ENCODE data around the gene GLTP.

The GLTP gene

DNA sequence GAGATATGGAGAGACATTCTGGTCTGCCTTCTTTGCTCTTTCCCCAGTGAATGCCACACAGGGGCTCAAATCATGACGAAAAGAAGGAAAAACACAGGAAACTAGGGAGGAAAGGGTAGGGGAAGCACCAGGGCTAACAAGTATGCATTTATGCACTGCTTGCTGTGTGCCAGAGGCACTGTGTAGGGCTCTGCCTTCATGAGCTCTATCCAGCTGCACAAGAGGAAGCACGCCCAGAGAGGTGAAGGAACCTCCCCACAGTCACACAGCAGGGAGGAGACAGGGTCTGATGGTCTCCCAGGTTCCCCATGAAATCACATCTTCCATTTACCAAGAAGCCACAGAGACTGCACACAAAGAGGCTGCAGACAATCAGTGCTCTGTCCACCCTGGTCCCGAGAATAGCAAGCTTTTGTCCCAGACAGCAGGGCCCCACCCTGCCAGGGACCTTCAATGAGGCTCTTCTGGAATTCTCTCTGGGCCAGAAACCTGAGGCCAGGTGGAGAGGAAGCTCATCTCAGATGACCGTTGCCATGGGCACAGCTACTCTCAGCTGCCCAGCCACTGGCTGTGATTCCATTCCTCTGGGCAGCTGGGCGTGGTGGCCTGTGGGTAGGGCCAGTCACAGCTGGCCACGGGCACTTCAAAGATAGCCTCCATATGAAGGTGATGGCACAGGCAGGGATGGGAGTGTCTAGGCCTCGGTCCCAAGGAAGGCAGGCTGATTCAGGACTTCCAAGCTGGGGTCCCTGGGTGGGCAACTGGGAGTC lies 39.9 kb downstream of the GLTP start:
- no peak for DNase-seq

DNA sequence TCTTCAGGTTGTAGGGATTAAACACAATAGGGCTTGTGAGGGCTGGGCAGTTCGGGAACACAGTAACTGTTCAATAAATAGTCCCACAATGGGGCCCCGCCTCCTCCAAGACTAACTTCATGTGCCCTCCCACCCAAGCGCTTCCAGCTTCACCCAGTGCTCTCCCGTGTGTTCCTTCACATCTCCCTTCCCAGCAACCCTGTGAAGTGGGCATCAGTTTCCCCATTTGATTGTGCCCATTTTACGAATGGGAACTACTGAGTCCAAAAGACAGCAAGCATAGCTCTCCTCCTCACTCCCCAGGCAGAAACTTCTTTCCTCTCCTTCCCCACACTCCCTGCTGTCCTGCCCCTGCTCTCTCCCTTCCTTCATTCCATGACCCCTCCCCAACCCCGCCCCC lies 40.9 kb downstream of the GLTP start:
- no peak for DNase-seq

DNA sequence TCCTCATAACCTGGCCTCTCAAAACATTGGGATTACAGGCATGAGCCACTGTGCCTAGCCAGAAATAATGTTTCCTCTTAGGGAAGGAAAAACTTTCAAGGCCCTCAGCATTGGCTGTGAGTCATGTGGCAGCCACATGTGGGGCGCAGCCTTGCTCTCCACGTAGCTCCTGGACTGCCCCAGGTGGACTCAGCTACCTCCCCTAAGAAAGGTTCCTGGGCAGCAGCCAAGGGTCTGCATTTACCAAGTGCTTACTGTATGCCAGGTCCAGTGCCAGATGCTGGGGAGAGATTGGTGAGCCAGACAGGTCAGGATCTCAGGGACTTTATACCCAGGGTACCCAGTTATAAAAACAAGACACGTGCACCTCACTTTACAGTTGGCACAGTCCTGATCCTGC lies 43.4 kb downstream of the GLTP start:
- no peak for DNase-seq

DNA sequence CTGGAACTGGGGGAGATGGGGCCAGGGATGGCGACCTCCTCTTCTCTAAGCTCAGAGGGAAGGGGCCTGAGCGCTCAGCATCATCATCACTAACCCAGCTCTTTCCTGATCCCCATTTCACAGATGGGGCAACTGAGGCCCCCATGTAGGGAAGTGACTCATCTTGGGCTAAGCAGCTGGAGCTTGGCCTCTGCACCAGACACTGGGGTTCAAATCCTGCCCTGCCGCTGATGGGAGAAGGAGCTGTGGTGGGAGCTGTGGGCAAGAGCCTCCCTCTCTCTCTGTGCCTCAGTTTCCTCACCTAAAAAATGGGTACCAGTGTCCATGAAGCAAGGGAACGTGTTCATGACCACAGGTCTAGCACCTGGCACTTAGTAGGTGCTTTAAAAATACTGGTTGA lies 44.5 kb downstream of the GLTP start:
- no peak for DNase-seq

DNA sequence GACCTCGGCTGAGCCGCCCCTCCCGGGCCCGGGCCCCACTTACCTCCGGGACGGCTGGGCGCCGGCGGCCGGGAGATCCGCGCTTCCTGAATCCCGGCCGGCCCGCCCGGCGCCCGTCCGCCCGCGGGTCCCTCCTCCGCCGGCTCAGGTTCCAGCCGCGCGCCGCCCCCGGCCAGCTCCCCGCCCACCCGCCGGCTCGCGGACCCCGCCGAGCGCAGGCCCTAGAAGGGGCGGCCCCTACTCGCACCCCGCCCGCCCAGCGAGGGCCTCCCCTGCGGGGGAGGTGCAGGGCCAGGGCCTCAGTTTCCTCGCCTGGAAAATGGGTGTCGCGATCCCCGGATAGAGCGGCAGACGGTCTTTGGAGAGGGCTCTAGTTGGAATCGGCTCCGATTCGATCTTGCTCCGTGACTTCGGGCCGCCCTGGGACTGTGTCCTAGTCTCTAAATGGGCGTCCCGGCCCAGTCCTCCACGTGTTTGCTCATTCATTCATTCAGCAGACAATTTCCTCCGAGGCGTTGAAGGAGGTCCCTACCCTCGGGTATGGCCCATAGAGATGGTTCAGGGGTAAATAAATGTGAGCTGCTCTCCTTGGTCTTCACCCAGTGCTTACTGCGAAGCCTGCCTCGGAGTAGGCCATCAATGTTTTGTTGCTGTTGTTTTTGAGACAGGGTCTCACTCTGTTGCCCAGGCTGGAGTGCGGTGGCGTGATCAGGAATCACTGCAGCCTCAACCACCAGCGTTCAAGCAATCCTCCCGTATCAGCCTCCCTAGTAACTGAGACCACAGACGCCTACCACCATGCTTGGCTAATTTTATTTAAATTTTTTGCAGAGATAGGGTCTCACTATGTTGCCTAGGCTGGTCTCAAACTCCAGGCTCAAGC lies 46.8 kb downstream of the GLTP start, which contains the start of gene TRPV4:
TRPV4 (minus strand) TSS at position 92 of the 883 bp plus-strand sequence. CDS start 18,602 bp downstream, outside the sequence.
- no peak for DNase-seq

DNA sequence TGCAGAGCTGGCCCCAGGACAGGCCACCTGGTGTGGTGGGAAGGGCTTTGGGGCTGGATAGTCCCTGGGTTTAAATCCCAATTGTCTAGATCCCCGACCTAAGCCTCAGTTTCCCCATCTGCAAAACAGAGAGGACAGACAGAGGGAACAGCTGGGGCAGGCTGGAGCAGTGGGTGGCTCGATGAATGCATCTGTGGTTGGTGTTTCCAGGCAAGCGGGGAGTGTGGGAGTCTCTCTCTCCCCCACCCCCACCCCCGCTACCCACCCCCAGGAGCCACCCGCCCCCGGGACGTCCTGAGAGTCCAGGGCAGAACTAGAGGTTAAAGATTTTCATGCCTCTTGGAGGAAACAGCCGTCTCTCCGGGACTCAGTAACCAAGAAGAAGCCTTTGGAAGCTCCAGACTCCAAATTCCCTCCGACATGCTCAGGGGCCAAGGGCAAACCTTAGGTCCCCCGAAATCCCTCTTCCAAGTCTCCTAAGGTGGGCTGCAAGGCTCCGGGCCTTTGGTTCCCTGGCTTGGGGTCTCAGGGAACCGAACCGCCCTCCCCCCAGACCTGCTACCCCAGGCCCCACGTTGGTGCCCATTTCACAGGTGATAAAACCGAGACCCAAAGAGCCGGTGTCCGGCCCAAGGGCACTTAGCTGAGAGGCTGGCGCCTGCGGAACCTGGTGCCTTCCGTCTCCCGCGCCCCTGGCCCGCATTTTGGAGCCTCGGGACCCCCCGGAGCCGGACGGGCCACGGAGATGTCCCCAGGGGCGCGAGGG lies 47.6 kb downstream of the GLTP start:
- no peak for DNase-seq

DNA sequence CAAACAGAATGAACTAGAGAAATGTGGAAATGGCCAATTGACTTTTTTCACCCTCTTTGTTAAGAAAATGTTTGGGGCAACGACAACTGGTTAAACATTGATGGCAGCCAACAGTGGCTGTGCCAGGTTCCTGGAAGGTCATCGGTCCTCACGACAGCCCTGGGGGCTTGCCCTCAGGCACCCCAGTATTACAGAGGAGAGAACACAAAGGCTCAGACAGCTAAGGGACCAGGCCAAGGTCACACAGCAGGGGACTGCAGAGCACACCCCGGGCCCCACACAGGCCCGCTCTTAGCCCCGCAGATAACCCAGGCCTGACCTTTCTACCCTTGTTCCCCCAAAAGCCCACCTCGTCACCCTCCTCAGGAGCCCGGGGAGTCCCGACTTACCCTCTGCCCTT lies 48.4 kb downstream of the GLTP start:
- no peak for DNase-seq

DNA sequence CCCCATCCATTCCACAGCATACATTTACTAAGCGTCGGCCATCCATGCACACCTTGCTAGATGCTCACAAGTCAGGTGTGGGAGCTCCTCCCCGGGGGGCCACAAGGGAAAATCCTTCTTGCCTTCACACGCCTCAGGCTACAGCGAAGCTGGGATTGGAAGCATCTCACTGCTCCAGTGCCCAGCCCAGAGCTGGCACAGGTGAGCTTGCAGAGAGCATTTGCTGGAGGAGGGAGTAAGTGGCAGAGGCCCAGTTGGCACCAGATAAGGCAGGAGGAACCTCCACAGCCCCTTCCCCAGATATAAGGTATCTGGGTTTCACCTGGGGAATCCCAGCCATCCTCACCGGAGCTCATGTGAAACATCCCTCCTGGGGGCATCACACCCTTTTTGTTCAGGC lies 49.0 kb downstream of the GLTP start:
- DNase-seq: no peak

DNA sequence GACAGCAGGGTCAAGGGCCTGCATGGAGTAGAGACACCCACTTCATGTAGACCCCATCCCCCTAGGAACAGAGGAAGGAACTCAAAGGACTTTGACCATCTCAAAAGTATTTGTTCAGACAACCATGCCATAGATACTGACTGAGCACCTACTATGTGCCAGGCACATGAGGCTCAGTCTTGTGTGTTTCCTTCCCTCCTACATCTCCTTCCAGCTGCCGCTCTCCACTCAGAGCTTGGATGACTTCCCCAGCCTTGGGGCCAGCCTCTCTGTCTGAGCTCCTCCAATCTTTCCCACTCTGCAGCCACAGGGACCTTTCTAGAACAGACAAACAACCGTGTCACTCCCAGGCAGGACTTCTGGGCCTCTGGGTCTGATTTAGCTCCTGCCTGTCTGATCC lies 49.6 kb downstream of the GLTP start:
- DNase-seq: no peak

DNA sequence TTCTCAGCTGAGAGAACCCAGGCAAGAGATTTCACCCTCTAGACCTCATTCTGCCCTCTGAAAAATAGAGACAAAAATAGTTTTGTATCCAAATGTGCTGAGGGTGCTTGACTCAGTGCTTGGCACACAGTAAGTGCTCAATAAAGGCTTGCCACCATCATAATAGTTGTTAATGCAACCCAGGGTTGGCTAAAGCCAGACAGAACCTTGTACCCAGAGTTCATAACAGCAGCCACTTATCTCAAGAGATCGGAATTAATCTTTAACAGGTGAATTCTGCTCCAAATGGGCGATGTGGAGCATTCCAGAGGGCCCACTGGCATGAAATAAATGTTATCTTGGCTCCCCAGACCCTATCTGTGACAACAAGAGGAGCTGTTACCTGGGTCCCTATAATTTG lies 50.1 kb downstream of the GLTP start:
- no peak for DNase-seq

DNA sequence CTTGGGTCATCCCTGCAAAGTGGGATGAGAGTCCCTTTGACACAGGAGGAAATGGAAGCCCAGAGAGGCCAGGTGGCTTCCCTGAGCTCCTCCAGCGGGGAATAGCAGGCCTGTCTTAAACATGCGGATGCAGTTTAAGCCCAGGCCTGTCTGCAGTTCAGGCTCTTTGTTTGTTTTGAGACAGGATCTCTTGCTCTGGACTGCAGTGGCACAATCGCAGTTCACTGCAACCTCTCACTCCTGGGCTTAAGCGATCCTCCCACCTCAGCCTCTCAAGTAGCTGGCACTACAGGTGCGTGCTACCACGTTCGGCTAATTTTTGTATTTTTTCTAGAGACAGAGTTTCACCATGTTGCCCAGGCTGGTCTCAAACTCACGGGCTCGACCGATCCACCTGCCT lies 50.7 kb downstream of the GLTP start:
- DNase-seq: no peak

DNA sequence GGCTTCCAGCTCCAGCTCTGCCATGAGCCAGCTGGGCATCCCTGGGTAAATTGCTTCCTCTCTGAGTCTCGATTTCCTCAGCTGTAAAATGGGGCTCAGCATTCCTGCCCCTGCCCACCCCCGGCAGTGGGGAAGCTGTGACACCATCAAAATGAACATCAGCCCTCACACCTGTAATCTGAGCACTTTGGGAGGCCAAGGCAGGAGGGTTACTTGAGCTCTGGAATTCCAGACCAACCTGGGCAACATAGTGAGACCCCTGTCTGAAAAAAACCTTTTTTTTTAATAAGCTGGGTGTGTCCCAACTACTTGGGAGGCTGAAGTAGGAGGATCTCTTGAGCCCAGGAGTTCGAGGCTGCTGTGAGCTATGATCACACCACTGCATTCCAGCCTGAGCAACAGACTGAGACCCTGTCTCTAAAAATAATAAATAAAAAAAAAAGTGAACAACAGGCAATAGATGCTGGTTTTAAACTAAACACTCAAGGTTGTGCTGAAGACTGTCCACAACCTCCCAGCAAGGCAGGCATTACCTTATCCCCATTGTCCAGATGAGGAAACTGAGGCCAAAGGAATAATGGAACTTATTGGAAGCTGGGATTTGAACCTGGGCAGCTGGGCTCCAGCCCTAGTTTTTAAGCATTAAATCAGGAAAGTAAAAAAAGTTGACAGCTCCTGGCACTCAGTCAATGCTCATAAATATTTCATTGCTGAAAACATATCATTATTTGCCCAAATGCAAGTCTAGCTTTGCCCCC lies 51.4 kb downstream of the GLTP start:
- no peak for DNase-seq

DNA sequence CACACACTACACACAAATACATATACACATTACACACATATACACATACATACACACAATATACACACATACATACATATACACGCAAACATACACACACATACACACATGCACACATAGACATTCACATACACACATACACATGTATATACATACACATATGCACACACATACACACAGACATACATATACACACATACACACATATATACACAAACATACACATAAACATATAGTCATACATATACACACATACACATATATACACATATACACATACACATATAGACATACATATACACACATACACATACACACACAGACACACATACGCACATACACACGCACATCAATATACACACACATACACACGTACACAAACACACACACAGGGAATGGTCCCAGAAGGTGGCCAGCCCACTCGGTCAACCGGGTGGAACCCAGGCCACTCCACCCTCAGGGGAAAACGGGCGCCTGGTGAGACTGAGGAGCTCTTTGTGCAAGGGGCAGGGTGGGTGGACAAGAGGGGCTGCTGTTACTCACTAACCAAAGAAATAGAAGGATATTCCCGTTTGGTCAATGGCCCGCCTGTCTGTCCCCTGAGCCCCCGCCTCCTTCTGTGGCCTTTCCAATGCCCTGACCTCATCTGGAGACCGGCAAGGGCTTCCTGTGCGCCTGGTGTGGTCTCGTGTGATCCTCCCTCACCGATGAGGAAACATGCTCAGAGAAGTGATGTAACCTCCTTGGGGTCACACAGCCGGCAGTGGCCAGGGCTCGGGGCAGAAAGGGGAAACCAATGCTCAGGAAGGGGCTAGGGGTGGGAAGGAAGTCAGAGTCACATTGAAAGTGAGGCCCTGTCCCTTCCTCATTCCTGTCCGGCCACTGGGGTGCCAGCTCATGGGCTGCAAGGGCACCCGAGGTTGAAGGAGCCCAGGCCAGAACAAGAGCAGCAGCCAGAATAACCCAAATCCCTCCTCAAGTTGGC lies 52.5 kb downstream of the GLTP start:
- DNase-seq: peak; percentile 61

DNA sequence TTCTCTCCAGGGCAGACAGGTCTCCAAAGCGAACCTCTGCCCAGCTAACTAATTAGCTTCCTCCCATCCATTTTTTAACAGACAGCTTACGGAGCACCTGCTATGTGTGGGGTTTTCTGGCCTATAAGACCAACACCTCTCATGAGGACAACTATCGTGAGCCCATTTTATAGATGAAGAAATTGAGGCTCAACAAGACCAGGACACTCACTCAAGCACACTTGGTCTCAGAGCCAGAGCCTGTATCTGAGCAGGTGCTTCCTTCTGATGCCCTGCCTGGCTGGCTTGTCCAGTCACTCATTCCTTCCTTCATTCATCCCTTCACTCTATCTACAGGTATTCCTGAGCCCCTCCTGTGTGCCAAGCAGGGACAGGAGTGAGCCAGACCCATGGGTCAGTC lies 53.3 kb downstream of the GLTP start:
- DNase-seq: no peak

DNA sequence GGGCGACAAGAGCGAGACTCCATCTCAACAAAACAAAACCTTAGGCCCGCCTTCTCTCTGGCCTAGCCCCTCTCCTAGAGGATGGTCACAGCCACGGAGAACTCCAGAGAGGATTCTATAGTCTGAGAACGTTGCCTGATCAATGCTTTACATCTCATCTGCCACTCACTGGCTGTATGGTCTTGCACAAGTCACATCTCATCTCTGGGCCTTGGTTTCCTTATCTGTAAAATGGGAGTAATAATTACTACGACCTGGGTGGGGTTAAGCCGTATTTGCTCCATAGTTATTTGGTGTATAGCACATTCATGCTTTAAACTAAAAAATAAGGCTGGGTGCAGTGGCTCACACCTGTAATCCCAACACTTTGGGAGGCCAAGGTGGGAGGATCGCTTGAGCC lies 55.6 kb downstream of the GLTP start:
- no peak for DNase-seq

DNA sequence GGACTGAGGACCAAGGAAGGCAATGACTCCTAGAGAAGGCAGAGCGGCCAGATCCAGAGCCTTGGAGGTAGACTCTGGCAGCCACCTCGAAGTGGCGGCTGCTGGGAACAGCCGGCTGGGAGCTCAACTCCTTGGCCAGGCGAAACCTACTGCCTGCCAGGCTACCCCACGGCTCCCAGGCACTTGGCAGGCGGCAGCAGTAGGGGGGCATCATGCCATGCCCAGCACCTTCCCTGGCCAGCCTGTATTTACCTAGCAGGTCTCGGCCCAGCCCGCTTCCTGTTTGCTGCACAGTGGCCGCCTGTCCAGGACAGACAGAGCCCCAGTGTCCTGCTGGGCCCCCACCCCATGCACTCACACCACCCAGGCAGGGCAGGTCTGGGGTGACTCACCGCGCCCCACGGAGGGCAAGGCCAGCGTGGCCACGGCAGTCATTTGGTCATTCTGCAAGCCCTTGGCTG lies 57.4 kb downstream of the GLTP start:
- DNase-seq: no peak

DNA sequence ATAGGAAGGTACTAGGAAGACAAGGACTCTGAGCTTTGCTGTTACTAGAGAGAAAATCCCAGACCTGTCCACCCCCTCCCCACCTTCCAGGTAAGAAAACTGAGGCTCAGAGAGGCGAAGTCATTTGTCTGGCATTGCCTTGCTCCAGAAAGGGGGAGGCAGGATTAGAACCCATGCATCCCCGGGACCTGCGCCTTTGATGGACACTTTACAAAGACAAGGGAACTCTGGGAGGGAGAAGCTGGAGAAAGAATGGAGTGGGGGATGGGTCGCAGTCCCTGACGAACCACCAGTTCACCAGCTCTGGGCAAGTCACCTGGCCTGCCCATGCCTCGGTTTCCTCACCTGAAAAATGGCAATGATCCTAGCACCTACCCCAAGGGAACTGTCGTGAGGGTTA lies 57.9 kb downstream of the GLTP start:
- no peak for DNase-seq

DNA sequence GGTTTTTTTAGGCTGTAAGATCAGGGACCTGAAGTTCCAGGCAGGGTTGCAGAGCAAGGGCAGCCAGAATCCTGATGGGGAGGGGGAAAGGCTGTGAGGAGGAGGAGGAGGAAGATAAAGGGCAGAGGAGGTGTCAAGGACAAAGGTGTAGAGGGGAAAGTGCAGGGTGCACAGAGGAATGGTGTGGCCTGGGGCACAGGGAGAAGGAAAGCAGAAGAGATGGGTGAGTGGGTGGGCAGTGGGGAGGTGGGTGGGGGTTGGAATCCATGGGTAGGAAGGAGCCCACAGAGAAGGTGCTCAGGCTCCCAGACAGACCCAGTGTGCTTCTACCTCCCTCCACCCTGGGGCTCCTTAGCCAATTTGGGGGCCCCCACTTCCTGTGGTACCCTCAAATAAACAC lies 58.4 kb downstream of the GLTP start:
- DNase-seq: no peak

DNA sequence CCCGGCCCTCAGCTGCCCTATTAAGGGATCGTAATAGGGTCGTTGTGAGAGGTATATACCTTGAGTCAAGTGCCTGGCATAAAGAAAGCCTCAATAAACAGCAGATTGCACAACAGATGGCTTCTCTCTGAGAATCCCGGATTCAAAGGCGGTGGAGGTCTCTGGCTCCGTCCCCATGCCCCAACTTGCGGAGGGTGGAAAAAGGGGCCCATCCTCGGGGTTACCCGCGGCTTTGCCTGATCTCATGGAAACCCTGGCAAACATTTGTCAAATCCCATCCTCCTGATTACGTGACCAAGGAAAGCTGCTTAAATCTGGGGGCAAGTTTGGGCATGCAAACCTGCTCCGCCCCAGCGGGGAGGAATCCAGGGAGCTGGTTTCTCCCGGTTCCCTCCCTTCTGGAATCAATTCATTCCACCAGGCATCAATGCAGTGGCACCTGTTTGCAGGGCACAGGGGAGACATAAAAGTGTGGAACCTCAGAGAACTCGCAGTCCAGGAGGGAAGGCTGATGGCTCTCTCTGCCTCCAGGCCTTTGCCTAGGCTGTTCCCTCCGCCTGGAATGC lies 59.4 kb downstream of the GLTP start:
- no peak for DNase-seq

DNA sequence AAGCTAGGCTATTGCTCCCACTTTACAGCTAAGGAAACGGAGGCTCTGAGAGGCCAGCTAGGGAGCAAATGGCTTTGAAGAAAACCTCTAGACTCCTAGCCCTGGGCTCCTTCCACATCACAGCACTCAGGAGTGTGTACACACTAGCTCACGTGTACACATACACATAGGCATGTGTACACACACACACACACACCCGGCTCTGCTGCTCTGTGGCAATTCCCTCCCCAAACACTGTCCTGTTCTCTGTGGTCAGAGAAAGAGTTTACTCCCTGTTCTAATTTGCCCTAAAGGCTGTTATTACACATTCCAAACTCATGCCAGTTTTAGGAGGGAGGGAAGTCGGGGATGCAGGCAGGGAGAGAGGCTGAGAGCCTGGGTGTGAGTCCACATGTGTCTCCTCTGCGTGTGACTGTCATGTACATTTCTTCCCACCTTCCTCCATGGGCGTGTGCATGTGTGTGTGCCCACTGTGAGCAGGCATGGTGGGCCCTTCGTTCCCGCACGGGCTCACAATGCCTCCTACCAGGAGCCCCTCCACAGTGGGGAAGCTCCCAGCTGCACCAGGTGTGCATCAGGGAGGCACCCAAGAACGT lies 61.3 kb downstream of the GLTP start:
- no peak for DNase-seq

DNA sequence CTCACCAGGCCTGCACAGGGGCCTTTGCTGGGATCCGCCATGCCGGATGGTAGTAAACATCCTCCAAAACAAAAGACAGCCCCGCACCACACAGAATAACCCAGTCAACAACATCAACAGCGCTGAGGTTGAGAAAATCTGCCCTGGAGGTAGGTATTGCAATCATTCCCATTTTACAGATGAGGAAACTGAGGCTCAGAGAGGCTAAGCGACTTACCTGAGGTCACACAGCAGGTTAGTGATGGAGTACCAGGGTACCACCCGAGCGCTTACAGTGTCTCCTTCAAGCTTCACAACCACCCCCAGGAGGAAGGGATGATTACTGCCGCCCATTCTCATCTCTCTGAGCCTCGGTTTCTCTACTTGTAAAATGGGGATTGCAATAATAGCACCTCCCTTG lies 62.1 kb downstream of the GLTP start:
- DNase-seq: no peak

All from hematopoietic multipotent progenitor cell treated with erythropoietin and hydrocortisone succinate and interleukin-3 and kit ligand, for 4 days (in vitro differentiated cells).